CD14-positive monocyte (primary cell): ENCODE measurements around the gene CCDC50. TPM values are rescaled to one million over a fixed set of nuclear protein-coding genes. Genes with fewer than 3 reads are reported as not detected.
A peak's percentile ranks its signal among the peaks of the same experiment; 100 is the strongest.

Experiments
- DNase-seq, 3 donors: peaks; one replicate each; pipeline ENCODE4 v3.0.0-alpha.2; 2011 to 2022
- H2AFZ ChIP-seq: 2 replicates; pipeline ENCODE4 v1.6.0; 2012; ENCODE audit warnings: mild to moderate bottlenecking, low read depth, low read length, inconsistent platforms; ENCODE audit not compliant: insufficient read depth, poor library complexity, severe bottlenecking
- H3K27ac ChIP-seq, 2 donors: 1 replicate in 1 of 2; 2 replicates in 1 of 2; pipeline ENCODE4 v1.5.1; 2012 to 2013; ENCODE audit warnings: low read length in 2 of 2, control low read depth in 1 of 2, inconsistent platforms in 1 of 2, low read depth in 1 of 2, mild to moderate bottlenecking in 1 of 2
- H3K27me3 ChIP-seq, 2 donors: one replicate each; pipeline versions ENCODE4 v1.6.0 to v1.6.1; 2011 to 2013; ENCODE audit warnings: low read length in 2 of 2; ENCODE audit not compliant: control insufficient read depth in 2 of 2, insufficient read depth in 2 of 2
- H3K36me3 ChIP-seq, 2 donors: replicated peaks in 1 of 2; 1 replicate in 1 of 2; 2 replicates in 1 of 2; pipeline versions ENCODE4 v1.5.1 to v1.6.1; 2012 to 2013; ENCODE audit warnings: low read length in 2 of 2, control low read depth in 1 of 2, inconsistent platforms in 1 of 2, mild to moderate bottlenecking in 1 of 2; ENCODE audit not compliant: insufficient read depth in 2 of 2, control insufficient read depth in 1 of 2
- H3K4me1 ChIP-seq, 2 donors: 1 replicate in 1 of 2; 2 replicates in 1 of 2; pipeline versions ENCODE4 v1.5.1 to v1.6.1; 2012 to 2013; ENCODE audit warnings: low read length in 2 of 2, control low read depth in 1 of 2, inconsistent platforms in 1 of 2, mild to moderate bottlenecking in 1 of 2, moderate library complexity in 1 of 2; ENCODE audit not compliant: insufficient read depth in 2 of 2, control insufficient read depth in 1 of 2
- H3K4me2 ChIP-seq: replicated peaks from 2 replicates; pipeline ENCODE3; 2012; ENCODE audit warnings: low read length, moderate library complexity, mild to moderate bottlenecking; ENCODE audit not compliant: poor library complexity, severe bottlenecking; ENCODE audit errors: extremely low read depth
- H3K4me3 ChIP-seq, 3 experiments: fragments of 200-600 bp in 1 of 3; sonication (generic) in 1 of 3; replicated peaks in 1 of 3; 1 replicate in 2 of 3; 2 replicates in 1 of 3; pipeline ENCODE4 v1.5.1; 2011 to 2013; ENCODE audit warnings: low read length in 3 of 3, mild to moderate bottlenecking in 3 of 3, control low read depth in 2 of 3, low read depth in 2 of 3, inconsistent platforms in 1 of 3, moderate library complexity in 1 of 3
- H3K79me2 ChIP-seq: 2 replicates; pipeline ENCODE4 v1.6.0; 2012; ENCODE audit warnings: mild to moderate bottlenecking, control low read depth, inconsistent platforms, low read length, moderate library complexity; ENCODE audit not compliant: insufficient read depth
- H3K9ac ChIP-seq: 2 replicates; pipeline ENCODE4 v1.6.0; 2017; ENCODE audit warnings: low read length, mild to moderate bottlenecking; ENCODE audit not compliant: insufficient read depth, poor library complexity, severe bottlenecking
- H3K9me3 ChIP-seq, 2 donors: replicated peaks in 1 of 2; 1 replicate in 1 of 2; 2 replicates in 1 of 2; pipeline versions ENCODE4 v1.5.1 to v1.6.1; 2012 to 2013; ENCODE audit warnings: low read length in 2 of 2, control low read depth in 1 of 2; ENCODE audit not compliant: control insufficient read depth in 1 of 2, insufficient read depth in 1 of 2
- H4K20me1 ChIP-seq: 2 replicates; pipeline ENCODE4 v1.6.0; 2012; ENCODE audit warnings: mild to moderate bottlenecking, low read length, control low read depth, moderate library complexity; ENCODE audit not compliant: insufficient read depth
- H3K27ac Mint-ChIP-seq, 7 donors: one replicate each; pipeline ENCODE4 v1.8.0; 2020; ENCODE audit warnings: mild to moderate bottlenecking in 7 of 7, mixed read lengths in 7 of 7, moderate library complexity in 6 of 7, inconsistent platforms in 2 of 7
- H3K27me3 Mint-ChIP-seq, 3 donors: one replicate each; pipeline ENCODE4 v1.8.0; 2021 to 2022; ENCODE audit warnings: low read depth in 3 of 3, mild to moderate bottlenecking in 3 of 3, mixed read lengths in 3 of 3, moderate library complexity in 3 of 3, inconsistent platforms in 1 of 3
- H3K36me3 Mint-ChIP-seq, 2 donors: one replicate each; pipeline ENCODE4 v1.8.0; 2020; ENCODE audit warnings: mixed read lengths in 2 of 2, inconsistent platforms in 1 of 2, mild to moderate bottlenecking in 1 of 2
- H3K4me1 Mint-ChIP-seq: one replicate; pipeline ENCODE4 v1.8.0; 2020; ENCODE audit warnings: mild to moderate bottlenecking, mixed read lengths
- H3K4me3 Mint-ChIP-seq, 2 donors: one replicate each; pipeline ENCODE4 v1.8.0; 2020; ENCODE audit warnings: mild to moderate bottlenecking in 2 of 2, mixed read lengths in 2 of 2, moderate library complexity in 1 of 2
- H3K9me3 Mint-ChIP-seq, 7 donors: one replicate each; pipeline ENCODE4 v1.8.0; 2020 to 2022; ENCODE audit warnings: mixed read lengths in 7 of 7, mild to moderate bottlenecking in 6 of 7, moderate library complexity in 6 of 7, inconsistent platforms in 2 of 7
- WGBS: methylation state at CpG from one replicate; pipeline ENCODE4 v1.1.5; 2013; ENCODE audit warnings: missing lambda C conversion rate; ENCODE audit not compliant: insufficient coverage; 5-methylcytosine and 5-hydroxymethylcytosine counted together
- intact Hi-C, 2 donors: fragments of 100-400 bp; cut with micrococcal nuclease; formaldehyde crosslinking; loops; one replicate each; pipeline versions ENCODE4 v1.15.0 to v1.15.1; 2023
- polyA plus RNA-seq, 3 donors: library from polyadenylated mRNA; depleted of rRNA in 1 of 3; unstranded in 2 of 3; stranded (reverse) in 1 of 3; fragments of 300-500 nt in 2 of 3; fragments of >200 nt in 1 of 3; fragmentation: Illumina TruSeq in 2 of 3; gene quantifications; 1 replicate in 2 of 3; 2 replicates in 1 of 3; pipeline ENCODE4 v1.2.3, GENCODE V29; 2012 to 2021
- TF ChIP-seq, protein P1 (sequence below): fragments of 200-600 bp; IDR thresholded peaks from one replicate; pipeline ENCODE4 v1.8.0; 2022; ENCODE audit warnings: antibody characterized with exemption, mild to moderate bottlenecking

CCDC50 gene
- polyA plus RNA-seq, 3 donors: 13.3 to 29.2 (median 25.8) TPM

DNA sequence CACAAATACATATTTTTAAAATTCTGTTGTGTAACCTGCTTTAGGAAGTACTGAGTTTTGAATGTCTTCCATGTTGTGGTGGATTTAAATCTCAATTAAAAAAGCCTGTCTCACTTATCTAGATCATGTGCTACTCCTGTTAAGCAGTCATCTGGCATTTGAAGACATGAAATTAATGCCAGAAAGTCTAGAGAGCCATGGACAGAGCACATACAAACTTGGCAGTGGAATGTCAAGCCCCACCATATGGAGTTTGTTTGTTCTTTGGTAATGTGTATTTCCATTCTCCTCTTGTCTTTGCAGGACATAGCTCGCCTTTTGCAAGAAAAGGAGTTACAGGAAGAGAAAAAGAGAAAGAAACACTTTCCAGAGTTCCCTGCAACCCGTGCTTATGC is 40.4 kb downstream of the CCDC50 start:
- Histone ChIP-seq H3K9me3 (no peaks in the 10 kb centered on the region), H2AFZ (no peak overlapping the region), H3K4me2 (no peak overlapping the region), H3K79me2 (no peaks in the 10 kb centered on the region), H4K20me1 (no peaks in the 10 kb centered on the region), H3K27ac (no peak overlapping the region), H3K4me3 (no peak overlapping the region), H3K27me3 (no peaks in the 10 kb centered on the region), H3K36me3 (peaks cover 15 to 45% of the 10 kb centered on the region in 2 donors), H3K4me1 (no peaks in the 10 kb centered on the region), H3K9ac (no peak overlapping the region)
- TF ChIP-seq, protein P1, sequence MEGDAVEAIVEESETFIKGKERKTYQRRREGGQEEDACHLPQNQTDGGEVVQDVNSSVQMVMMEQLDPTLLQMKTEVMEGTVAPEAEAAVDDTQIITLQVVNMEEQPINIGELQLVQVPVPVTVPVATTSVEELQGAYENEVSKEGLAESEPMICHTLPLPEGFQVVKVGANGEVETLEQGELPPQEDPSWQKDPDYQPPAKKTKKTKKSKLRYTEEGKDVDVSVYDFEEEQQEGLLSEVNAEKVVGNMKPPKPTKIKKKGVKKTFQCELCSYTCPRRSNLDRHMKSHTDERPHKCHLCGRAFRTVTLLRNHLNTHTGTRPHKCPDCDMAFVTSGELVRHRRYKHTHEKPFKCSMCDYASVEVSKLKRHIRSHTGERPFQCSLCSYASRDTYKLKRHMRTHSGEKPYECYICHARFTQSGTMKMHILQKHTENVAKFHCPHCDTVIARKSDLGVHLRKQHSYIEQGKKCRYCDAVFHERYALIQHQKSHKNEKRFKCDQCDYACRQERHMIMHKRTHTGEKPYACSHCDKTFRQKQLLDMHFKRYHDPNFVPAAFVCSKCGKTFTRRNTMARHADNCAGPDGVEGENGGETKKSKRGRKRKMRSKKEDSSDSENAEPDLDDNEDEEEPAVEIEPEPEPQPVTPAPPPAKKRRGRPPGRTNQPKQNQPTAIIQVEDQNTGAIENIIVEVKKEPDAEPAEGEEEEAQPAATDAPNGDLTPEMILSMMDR: no peak
- WGBS: no CpG with 5 or more reads among the region's 2 CpGs
- H3K9me3 Mint-ChIP-seq: peaks cover 0 to 2% (median 0%) of the 10 kb centered on the region in 7 donors
- peaks cover 30 to 47% of the 10 kb centered on the region in 2 donors for H3K36me3 Mint-ChIP-seq
- intact Hi-C loops: no loop called here
- H3K4me3 Mint-ChIP-seq: no peak overlapping the region
- H3K4me1 Mint-ChIP-seq: peaks cover 2% of the 10 kb centered on the region
- H3K27me3 Mint-ChIP-seq: peaks cover 0 to 1% (median 0%) of the 10 kb centered on the region in 3 donors
- DNase-seq: no peak
- no peak overlapping the region for H3K27ac Mint-ChIP-seq

DNA sequence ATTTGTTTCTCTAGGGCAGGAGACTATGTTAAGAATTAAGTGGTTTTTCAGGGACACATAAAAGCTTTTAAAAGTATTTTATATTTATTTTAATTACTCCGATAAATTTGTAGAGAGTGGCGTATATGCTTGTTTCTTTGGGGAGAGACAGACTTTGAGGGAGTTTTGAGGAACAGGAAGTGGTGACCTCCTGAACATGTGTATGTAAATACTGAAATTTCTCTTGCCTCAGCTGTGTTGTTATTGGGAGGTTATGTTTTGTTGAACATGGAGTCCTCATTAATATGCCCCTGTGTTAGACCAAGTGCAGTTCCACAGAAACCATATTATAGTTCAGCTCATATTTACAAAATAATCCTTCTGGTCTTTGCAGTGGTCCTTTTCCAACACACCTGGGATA is 42.9 kb downstream of the CCDC50 start:
- Histone ChIP-seq H3K36me3 (peaks cover 17 to 51% of the 10 kb centered on the region in 2 donors), H3K9ac (no peak overlapping the region), H3K27me3 (no peaks in the 10 kb centered on the region), H4K20me1 (no peaks in the 10 kb centered on the region), H3K4me3 (no peak overlapping the region), H3K9me3 (no peaks in the 10 kb centered on the region), H3K4me1 (no peaks in the 10 kb centered on the region), H3K27ac (no peak overlapping the region), H2AFZ (no peak overlapping the region), H3K4me2 (no peak overlapping the region), H3K79me2 (no peaks in the 10 kb centered on the region)
- H3K9me3 Mint-ChIP-seq: peaks cover 0 to 2% (median 0%) of the 10 kb centered on the region in 7 donors
- no peak overlapping the region for H3K4me3 Mint-ChIP-seq
- no peak overlapping the region for H3K27ac Mint-ChIP-seq
- intact Hi-C loops: no loop called here
- peak in 2 of 3 donors; percentile 0 to 3 for DNase-seq
- H3K4me1 Mint-ChIP-seq: peaks cover 2% of the 10 kb centered on the region
- 100% methylated on average over 1 of the region's 2 CpGs for WGBS
- H3K36me3 Mint-ChIP-seq: peaks cover 32 to 54% of the 10 kb centered on the region in 2 donors
- TF ChIP-seq, protein P1: no peak
- peaks cover 0 to 1% (median 0%) of the 10 kb centered on the region in 3 donors for H3K27me3 Mint-ChIP-seq
